NK-92 (cell line): ENCODE measurements around the gene LRBA.

Experiments used
- DNase-seq: peaks from one replicate; lab custom pipeline; 2025; ENCODE audit not compliant: unreplicated experiment; lab: John Stamatoyannopoulos, UW

Gene LRBA

GRCh38 chr4:150253965-150254630, 761.0 kb downstream of the LRBA start:
- no peak for DNase-seq

GRCh38 chr4:150253416-150253815, 761.7 kb downstream of the LRBA start:
- DNase-seq: no peak

- DNase-seq: no peak
These were observed 762.3 kb downstream of the LRBA start for GRCh38 chr4:150252741-150253140.

GRCh38 chr4:150252306-150252705, 762.8 kb downstream of the LRBA start:
- DNase-seq: no peak

- no peak for DNase-seq
These were observed 763.3 kb downstream of the LRBA start for GRCh38 chr4:150251752-150252190.

- no peak for DNase-seq
These were observed 764.0 kb downstream of the LRBA start for GRCh38 chr4:150250998-150251651.

GRCh38 chr4:150250293-150250997, 764.6 kb downstream of the LRBA start:
- no peak for DNase-seq

- no peak for DNase-seq
These were observed 766.9 kb downstream of the LRBA start for GRCh38 chr4:150248181-150248580.

- DNase-seq: no peak
These were observed 767.9 kb downstream of the LRBA start for GRCh38 chr4:150247184-150247583.

- DNase-seq: no peak
These were observed 770.5 kb downstream of the LRBA start for GRCh38 chr4:150244600-150244999.

GRCh38 chr4:150243932-150244331, 771.2 kb downstream of the LRBA start:
- no peak for DNase-seq

GRCh38 chr4:150242820-150243458, 772.1 kb downstream of the LRBA start:
- DNase-seq: no peak

GRCh38 chr4:150240011-150240410, 775.1 kb downstream of the LRBA start:
- no peak for DNase-seq

- no peak for DNase-seq
These were observed 776.5 kb downstream of the LRBA start for GRCh38 chr4:150238591-150238990.

- DNase-seq: no peak
These were observed 777.8 kb downstream of the LRBA start for GRCh38 chr4:150237110-150237872.

- DNase-seq: no peak
These were observed 778.5 kb downstream of the LRBA start for GRCh38 chr4:150236626-150237025.

- DNase-seq: no peak
These were observed 779.2 kb downstream of the LRBA start for GRCh38 chr4:150235808-150236271.

GRCh38 chr4:150235317-150235716, 779.8 kb downstream of the LRBA start:
- no peak for DNase-seq

GRCh38 chr4:150234246-150234645, 780.8 kb downstream of the LRBA start:
- no peak for DNase-seq

GRCh38 chr4:150232029-150232428, 783.1 kb downstream of the LRBA start:
- DNase-seq: no peak
